Heart right ventricle (tissue), 16 donors: Measurements from ENCODE around the gene ADCY7. TPM values are rescaled to one million over a fixed set of nuclear protein-coding genes. Genes with fewer than 3 reads are reported as not detected.

Source experiments
- ATAC-seq, 8 donors: fragments of 200-7000 bp; cut with Tn5 transposase; one replicate each; pipeline ENCODE4 v1.9.1; 2020; ENCODE audit warnings: mild to moderate bottlenecking in 8 of 8, moderate library complexity in 8 of 8, moderate number of reproducible peaks in 1 of 8
- DNase-seq, 2 donors: peaks; one replicate each; pipeline ENCODE4 v3.0.0-alpha.2; 2020
- H3K27ac ChIP-seq, 10 donors: fragments of 200-600 bp; sonication (generic) in 2 of 10; one replicate each; pipeline versions ENCODE4 v1.5.0 to v1.8.0; 2020 to 2022; ENCODE audit warnings: mild to moderate bottlenecking in 3 of 10
- H3K27me3 ChIP-seq, 7 donors: fragments of 200-600 bp; one replicate each; pipeline ENCODE4 v1.8.0; 2021 to 2022; ENCODE audit warnings: mild to moderate bottlenecking in 2 of 7
- H3K36me3 ChIP-seq, 9 donors: fragments of 200-600 bp; sonication (generic) in 1 of 9; one replicate each; pipeline versions ENCODE4 v1.5.0 to v1.8.0; 2020 to 2022; ENCODE audit warnings: mild to moderate bottlenecking in 2 of 9
- H3K4me1 ChIP-seq, 9 donors: fragments of 200-600 bp; sonication (generic) in 1 of 9; one replicate each; pipeline versions ENCODE4 v1.5.0 to v1.8.0; 2020 to 2022; ENCODE audit warnings: mild to moderate bottlenecking in 4 of 9
- H3K4me3 ChIP-seq, 10 donors: fragments of 200-600 bp; sonication (generic) in 2 of 10; one replicate each; pipeline versions ENCODE4 v1.5.0 to v1.8.0; 2020 to 2022; ENCODE audit warnings: mild to moderate bottlenecking in 7 of 10, moderate library complexity in 2 of 10
- H3K9me3 ChIP-seq, 11 donors: fragments of 200-600 bp in 10 of 11; sonication (generic) in 2 of 11; one replicate each; pipeline versions ENCODE4 v1.5.0 to v1.8.0; 2013 to 2022; ENCODE audit warnings: mild to moderate bottlenecking in 2 of 11, control low read depth in 1 of 11, moderate library complexity in 1 of 11
- CTCF ChIP-seq, 9 donors: fragments of 200-600 bp; sonication (generic) in 2 of 9; IDR thresholded peaks; one replicate each; pipeline versions ENCODE4 v1.5.0 to v1.8.0; 2021 to 2022; ENCODE audit warnings: antibody characterized with exemption in 9 of 9, mild to moderate bottlenecking in 5 of 9, moderate library complexity in 1 of 9
- WGBS, 2 donors: extraction: QIAGEN DNeasy Blood & Tissue Kit; methylation state at CpG; one replicate each; pipeline ENCODE4 v1.1.7; 2013; ENCODE audit warnings: inconsistent platforms in 1 of 2; 5-methylcytosine and 5-hydroxymethylcytosine counted together
- intact Hi-C, 10 donors: fragments of 100-400 bp; cut with DNase I; formaldehyde crosslinking; loops; one replicate each; pipeline versions ENCODE4 v1.11.1 to v1.14.2; 2022
- polyA plus RNA-seq, 2 donors: library from polyadenylated mRNA; stranded (reverse); fragments of 200-250 nt; gene quantifications; one replicate each; pipeline ENCODE4 v1.2.3, GENCODE V29; 2013
- total RNA-seq, 10 donors: library from RNA; stranded (reverse); fragmentation: NEBNext Ultra II Directional in 3 of 10; extraction: Animal tissue kit (Norgen Biotek cat#: 25700) in 3 of 10; gene quantifications; one replicate each; pipeline versions ENCODE4 v1.2.1 to v1.2.4, GENCODE V29; 2021 to 2023
- donor health status: Arrhythmogenic right ventricular cardiomyopathy.
- donor health status: ischemic (EF 13 %, LVEDD 7.1; RV severe dilation, severe dysfunction).
- donor health status: healthy with polysubstance abuse.
- donor health status: DM: no; HTN: yes; CAD: no.
- donor health status: DM: no; HTN: no; CAD: no.
- donor health status: ischemic (EF 25% LVEDD 6.9; RV normal size, moderate dysfunction).
- donor health status: ischemic (EF 25% LVEDD 5.7; RV mildly dilated, moderate dysfunction).
- donor health status: healthy.
- donor health status: DM: yes; HTN: yes; CAD: no.
- donor health status: Ischemic cardiomyopathy.
- donor health status: ischemic (EF 35%, LVEDD 5.7; RV mildly dilated, moderate dysfunction).
- donor health status: nonischemic (EF 11% LVEDD 7.7; RV severe dilation, severe dysfunction).
- donor health status: DM: yes; HTN: yes; CAD: no.
- donor health status: PGD.
- donor health status: ischemic (EF 29% LVEDD 5.4; RV normal size, mild dysfunction).
- donor health status: nonischemic (EF 23%, LVEDD 6.1; RV moderate dilation, normal function).

Gene ADCY7
- total and polyA plus RNA-seq, 12 donors = 2.2 to 25.5 (median 4.7) TPM

GRCh38 chr16:50309527-50310307 is 43.4 kb downstream of the ADCY7 start:
- no peak for DNase-seq
- Histone ChIP-seq H3K4me1 (peaks cover 0 to 20% (median 2%) of the 10 kb centered on the region in 9 donors), H3K9me3 (no peaks in the 10 kb centered on the region), H3K4me3 (no peak overlapping the region), H3K27ac (no peak overlapping the region), H3K27me3 (no peaks in the 10 kb centered on the region), H3K36me3 (peaks cover 0 to 97% (median 2%) of the 10 kb centered on the region in 9 donors)
- intact Hi-C loops = loop anchor here in 1 of 10 donors (5.0 kb wide), 1 partner anchor 62 kb away; no protein-coding TSS in a partner anchor
- TF ChIP-seq CTCF (IDR thresholded peaks at IDR 0.05) = no peak
- peak in 5 of 8 donors; percentile 8 to 31 (median 15) for ATAC-seq
- 63 to 68% methylated on average over 15 of the region's 15 CpGs for WGBS, 2 donors

- TF ChIP-seq CTCF (IDR thresholded peaks at IDR 0.05) = no peak
- DNase-seq = no peak
- ATAC-seq = no peak
- no peaks in the 10 kb centered on the region for H3K27me3 ChIP-seq
- H3K9me3 ChIP-seq = no peaks in the 10 kb centered on the region
- no peak overlapping the region for H3K27ac ChIP-seq
- 73 to 76% methylated on average over 18 of the region's 18 CpGs for WGBS, 2 donors
- H3K36me3 ChIP-seq = peaks cover 0 to 97% (median 10%) of the 10 kb centered on the region in 9 donors
- intact Hi-C loops = loop anchor here in 1 of 10 donors (5.0 kb wide), 1 partner anchor 63 kb away; no protein-coding TSS in a partner anchor
- H3K4me1 ChIP-seq = peaks cover 0 to 21% (median 2%) of the 10 kb centered on the region in 9 donors
- no peak overlapping the region for H3K4me3 ChIP-seq
These were observed 44.2 kb downstream of the ADCY7 start for GRCh38 chr16:50310308-50311133.

- Histone ChIP-seq H3K27ac (no peak overlapping the region), H3K9me3 (no peaks in the 10 kb centered on the region), H3K27me3 (no peaks in the 10 kb centered on the region), H3K4me1 (peaks cover 0 to 21% (median 2%) of the 10 kb centered on the region in 9 donors), H3K36me3 (peaks cover 0 to 97% (median 14%) of the 10 kb centered on the region in 9 donors), H3K4me3 (no peak overlapping the region)
- no peak for DNase-seq
- intact Hi-C loops = loop anchor here in 1 of 10 donors (5.0 kb wide), 1 partner anchor 64 kb away; no protein-coding TSS in a partner anchor
- WGBS, 2 donors = 82 to 86% methylated on average over 4 of the region's 4 CpGs
- ATAC-seq = no peak
- TF ChIP-seq CTCF (IDR thresholded peaks at IDR 0.05) = no peak
These were observed 44.8 kb downstream of the ADCY7 start for GRCh38 chr16:50311134-50311528.

- no peak for TF ChIP-seq CTCF (IDR thresholded peaks at IDR 0.05)
- Histone ChIP-seq H3K27me3 (no peaks in the 10 kb centered on the region), H3K4me3 (no peak overlapping the region), H3K4me1 (peaks cover 0 to 21% (median 2%) of the 10 kb centered on the region in 9 donors), H3K36me3 (peaks cover 0 to 97% (median 23%) of the 10 kb centered on the region in 9 donors), H3K27ac (no peak overlapping the region), H3K9me3 (no peaks in the 10 kb centered on the region)
- 71 to 75% methylated on average over 22 of the region's 22 CpGs for WGBS, 2 donors
- DNase-seq (no peak), ATAC-seq (no peak)
- intact Hi-C loops = loop anchor here in 1 of 10 donors (5.0 kb wide), 1 partner anchor 65 kb away; no protein-coding TSS in a partner anchor
These were observed 45.6 kb downstream of the ADCY7 start for GRCh38 chr16:50311891-50312501.
